Measurements from ENCODE around the gene ELAVL1.
A peak's percentile ranks its signal among the peaks of the same experiment; 100 is the strongest.
"Not testable (repeated sequence)": the region's sequence is repeated elsewhere in the genome, so short reads cannot be mapped to it uniquely, and the experiment has no call there.

ELAVL1 gene

DNA sequence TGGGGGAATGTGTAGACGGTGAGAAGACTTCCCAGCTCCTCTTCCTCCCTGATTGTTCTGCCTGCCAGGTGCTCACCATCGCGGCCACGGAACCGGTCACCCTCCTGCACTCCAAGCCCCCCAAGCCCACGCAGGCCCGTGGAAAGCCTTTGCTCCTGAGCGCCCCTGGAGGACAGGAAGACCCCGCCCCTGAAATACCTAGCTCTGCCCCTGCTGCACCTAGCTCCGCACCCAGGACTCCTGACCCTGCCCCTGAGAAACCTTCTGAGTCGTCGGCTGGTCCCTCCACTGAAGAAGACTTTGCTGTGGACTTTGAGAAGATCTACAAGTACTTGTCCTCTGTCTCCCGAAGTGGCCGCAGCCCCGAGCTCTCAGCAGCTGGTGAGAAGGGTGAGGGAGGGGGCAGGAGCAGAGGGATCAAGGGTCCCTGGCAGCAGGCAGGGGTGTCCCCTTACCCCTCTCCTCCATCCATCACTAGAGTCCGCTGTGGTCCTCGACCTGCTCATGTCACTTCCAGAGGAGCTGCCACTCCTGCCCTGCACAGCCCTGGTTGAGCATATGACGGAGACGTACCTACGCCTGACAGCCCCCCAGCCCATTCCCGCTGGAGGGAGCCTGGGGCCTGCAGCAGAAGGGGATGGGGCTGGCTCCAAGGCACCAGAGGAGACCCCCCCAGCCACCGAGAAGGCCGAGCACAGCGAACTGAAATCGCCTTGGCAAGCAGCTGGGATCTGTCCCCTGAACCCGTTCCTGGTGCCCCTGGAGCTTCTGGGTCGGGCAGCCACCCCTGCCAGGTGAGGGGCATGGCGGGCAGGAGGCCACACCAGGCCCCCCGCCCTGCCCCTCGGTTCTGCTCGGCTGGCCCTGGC, 83.2 kb downstream of the ELAVL1 start:
- DNase-seq (ENCODE audit: low spot score): no peak

DNA sequence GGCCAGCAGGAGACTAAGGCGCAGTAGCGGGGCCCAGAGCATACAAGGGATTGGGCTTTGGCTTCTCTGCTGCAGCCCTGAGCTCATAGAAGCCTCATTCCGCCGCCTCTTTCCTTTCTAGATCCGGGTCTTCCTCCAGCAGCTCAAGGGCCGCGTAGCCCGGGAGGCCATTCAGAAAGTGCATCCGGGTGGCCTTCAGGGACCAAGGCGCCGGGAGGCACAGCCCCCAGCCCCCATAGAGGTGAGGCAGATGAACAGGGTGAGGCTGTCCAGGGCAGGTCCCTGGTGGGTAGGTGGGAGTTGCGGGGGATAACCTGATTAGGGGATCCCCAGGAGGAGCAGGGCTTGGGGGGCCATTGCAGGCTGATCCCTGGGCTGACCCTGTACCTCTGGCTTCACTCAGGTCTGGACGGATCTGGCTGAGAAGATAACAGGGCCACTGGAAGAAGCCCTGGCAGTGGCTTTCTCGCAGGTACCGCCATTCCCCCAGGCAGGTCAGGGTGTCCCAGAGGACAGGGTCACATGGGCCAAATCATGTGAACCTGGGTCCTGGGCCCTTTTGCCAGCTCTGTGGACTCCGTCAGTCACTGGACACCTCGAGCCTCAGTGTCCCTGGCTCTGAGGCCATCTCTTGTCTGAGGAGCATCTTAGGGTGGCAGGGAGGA, 84.0 kb downstream of the ELAVL1 start:
- DNase-seq (ENCODE audit: low spot score): no peak

DNA sequence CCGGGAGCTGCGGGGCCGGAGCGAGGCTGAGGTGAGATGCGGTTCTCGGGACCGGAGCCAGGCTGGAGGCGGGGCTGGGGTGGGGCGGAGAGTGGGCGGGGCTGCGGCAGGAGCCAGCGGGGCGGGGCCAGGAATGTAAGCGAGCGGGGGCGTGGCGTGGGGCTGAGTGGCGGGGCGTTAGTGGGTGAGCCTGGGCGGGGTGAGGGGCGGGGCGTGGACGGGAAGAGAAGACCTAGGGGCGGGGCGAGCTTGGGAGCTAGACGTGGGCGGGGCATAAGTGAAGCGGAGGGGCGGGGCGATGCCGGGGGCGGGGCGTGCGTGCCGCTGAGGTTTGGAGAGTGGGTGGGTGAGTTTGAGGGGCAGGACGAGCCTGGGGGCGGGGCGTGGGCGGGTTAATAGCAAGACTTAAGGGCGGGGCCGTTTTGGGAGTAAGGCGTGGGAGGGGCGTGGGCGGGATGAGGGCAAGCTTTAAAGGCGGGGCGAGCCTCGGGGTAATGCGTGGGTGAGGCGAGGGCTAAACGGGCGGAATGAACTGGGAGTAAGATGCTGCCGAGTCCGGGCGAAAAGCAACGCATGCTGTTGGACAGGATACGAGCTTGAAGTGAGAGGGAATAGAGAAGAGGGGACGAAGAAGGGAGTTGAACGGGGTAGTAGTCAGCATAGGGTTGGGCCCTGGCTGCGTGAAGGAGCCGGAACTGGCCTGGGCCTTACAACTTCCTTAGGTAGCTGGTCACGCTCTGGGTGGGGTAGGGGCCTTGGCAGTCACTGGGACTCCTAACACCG, 84.7 kb downstream of the ELAVL1 start:
- DNase-seq (ENCODE audit: low spot score): peak; percentile 98

DNA sequence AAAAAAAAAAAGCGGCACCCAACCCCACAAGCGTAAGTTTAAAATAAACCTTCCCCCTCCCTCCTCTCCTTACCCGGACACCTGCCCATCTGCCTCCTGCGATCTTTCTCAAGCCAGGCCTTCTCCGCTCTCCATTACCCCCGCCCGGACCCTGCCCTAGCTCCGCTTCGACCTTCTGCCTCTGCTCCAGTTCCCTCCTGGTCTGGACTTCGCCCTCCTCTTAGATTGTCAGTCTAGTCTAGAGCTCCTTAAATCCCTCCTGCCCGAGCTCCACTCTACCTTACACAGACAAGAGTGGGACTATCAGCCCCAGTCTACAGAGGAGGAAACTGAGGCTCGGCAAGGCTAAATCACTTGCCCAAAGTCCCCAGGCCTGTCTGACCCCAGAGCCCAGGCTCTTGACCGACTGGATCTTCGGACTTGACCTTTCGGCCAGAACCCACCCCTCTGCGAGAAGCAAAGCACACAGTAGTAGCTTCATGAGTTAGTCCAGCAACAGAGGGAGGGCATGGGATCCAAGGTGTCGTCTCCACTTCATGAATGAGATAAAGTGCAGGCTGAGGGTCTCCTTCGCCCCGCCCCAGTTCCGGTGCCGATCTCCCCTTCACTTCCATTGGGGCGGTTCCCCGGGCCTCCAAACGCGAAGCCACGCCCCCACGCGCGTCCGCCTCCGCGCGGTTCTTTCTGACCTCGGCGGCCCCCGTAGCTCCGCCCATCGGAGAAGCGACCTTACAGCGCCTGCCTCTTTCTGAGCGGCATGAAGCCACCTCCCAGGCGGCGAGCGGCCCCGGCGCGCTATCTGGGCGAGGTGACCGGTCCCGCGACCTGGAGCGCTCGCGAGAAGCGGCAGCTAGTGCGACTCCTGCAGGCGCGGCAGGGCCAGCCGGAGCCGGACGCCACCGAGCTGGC, 85.6 kb downstream of the ELAVL1 start, which contains the start of gene SNAPC2:
SNAPC2 (plus strand) TSS at position 729 of the 909 bp plus-strand sequence; CDS start at position 758, 29 bp downstream.
- peak; percentile 93 for DNase-seq (ENCODE audit: low spot score)

DNA sequence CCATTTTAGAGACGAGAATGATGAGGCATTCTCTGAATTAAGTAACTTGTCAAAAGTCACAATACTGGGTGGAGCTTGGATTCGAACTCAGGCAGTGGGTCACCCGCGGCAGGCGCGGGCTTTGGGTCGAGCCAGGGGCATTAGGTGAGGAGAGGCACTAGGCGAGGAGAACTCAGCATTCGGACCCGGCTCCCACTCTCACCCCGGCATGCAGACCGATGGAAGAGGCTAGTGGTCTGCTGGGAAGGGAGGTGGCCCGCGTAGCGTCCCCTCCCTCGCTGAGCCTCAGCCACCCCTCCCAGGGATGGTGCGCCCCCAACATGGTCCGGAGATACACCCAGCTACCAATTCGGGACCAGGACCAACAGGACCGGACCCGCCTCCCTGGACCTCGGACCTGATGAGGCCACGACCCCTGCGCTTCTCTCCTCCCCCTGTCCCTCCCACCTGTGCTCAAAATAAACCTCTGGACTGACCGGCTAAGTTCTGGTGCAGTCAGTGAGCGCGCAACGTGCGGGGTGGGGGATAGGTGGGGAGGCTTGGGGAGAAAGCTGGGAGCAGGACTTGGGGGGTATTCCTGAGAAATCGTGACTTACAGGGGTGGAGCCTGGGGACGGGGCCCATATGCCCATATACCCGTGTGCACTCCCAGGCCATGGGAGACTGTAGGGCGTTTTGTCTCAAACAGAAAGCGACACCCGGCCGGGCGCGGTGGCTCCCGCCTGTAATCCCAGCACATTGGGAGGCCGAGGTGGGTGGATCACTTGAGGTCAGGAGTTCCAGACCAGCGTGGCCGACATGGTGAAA, 86.6 kb downstream of the ELAVL1 start:
- DNase-seq (ENCODE audit: low spot score): no peak

DNA sequence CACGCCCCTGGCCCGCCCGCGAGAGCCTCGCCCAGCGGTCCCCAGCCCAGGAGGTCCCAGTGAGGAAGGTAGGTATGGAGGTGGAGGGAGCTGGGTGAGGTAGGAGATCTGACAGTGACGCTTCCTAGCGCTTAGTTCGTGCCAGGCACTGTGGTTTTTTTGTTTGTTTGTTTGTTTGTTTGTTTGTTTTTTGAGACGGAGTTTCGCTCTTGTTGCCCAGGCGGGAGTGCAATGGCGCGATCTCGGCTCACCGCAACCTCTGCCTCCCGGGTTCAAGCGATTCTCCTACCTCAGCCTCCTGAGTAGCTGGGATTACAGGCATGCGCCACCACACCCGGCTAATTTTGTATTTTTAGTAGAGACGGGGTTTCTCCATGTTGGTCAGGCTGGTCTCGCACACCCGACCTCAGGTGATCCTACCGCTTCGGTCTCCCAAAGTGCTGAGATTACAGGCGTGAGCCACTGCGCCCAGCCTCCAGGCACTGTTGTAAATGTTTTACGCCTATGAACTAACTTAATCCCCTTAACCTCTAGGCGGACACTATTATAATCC, 87.3 kb downstream of the ELAVL1 start:
- not testable (repeated sequence) for DNase-seq (ENCODE audit: low spot score)

DNA sequence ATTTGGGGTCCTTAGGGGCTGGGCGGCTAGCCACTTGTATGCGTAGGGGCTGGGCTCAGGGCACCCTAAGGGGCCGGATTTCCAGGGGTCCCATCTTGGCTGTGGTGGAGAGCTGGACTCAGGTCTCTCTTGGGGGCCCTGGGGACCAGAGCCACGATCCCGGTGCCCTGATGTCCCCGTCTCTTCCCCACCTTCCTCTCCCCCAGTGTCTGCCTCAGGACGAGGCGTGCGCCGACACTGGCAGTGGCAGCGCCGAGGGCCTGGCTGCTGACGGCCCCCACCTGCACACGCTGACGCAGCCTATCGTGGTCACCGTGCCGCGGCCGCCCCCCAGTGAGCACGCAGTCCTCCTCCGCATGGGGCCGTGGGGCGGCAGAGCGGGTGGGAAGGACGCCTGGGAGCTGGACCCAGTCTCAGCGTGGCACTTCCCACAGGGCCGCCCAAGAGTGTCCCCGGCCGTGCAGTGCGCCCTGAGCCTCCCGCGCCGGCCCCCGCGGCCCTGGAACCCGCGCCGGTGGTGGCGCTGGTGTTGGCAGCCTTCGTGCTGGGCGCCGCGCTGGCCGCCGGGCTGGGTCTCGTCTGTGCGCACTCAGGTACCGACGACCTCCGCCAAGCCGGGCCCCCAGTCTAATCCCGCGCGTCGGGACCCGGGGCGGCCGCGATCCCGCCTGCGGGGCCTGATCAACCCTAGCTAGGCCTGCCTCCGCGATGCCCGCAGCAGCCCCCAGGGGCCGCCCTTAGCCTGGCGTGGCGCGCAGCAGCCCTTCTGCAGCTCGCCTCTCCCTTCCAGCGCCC, 88.0 kb downstream of the ELAVL1 start:
- DNase-seq (ENCODE audit: low spot score): peak; percentile 83

DNA sequence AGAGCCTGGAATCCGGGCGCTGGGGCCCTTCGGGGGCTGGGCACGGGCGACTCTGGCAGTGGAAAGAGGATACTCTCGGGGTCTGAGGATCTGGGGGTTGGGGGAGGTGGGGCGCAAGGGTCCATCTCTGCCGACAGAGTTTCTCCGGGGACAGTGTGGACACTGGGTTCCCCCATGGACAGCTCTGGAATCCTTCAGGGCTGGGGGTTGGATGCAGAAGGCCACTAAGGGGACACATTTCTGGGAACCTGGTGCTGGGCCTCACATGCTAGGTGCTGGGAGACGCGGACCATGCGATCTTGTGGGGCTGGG, 88.5 kb downstream of the ELAVL1 start:
- DNase-seq (ENCODE audit: low spot score): no peak

DNA sequence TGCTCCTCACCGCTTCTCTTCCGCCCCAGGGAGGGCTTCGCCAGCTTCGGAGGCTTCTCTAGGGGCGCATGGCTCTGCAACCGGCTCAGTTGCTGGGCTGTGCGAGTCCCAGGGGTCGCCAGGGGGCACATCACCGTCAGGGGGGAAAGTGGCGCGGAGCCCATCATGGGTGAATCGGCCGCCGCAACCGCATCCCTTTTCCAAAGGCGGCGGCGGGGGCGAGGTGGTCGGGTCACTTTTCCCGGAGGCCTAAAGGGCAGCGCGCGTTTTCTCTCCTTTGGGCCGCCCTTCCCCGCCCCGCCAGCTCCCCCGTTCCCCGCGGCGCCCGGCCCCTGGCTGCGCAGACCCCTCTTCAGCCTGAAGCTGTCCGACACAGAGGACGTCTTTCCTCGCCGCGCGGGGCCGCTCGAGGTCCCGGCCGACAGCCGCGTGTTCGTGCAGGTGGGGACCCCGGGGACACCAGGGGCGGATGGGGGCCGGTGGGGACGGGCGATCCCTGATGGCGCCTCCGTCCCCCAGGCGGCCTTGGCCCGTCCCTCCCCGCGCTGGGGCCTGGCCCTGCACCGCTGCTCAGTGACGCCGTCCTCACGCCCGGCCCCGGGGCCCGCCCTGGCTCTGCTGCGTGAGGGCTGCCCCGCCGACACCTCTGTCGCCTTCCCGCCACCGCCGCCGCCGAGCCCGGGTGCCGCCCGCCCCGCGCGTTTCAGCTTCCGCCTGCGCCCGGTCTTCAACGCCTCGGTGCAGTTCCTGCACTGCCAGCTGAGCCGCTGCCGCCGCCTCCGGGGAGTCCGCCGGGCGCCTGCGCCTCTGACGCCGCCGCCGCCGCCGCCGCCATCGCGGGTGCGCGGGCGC, 89.1 kb downstream of the ELAVL1 start:
- DNase-seq (ENCODE audit: low spot score): peak; percentile 63

DNA sequence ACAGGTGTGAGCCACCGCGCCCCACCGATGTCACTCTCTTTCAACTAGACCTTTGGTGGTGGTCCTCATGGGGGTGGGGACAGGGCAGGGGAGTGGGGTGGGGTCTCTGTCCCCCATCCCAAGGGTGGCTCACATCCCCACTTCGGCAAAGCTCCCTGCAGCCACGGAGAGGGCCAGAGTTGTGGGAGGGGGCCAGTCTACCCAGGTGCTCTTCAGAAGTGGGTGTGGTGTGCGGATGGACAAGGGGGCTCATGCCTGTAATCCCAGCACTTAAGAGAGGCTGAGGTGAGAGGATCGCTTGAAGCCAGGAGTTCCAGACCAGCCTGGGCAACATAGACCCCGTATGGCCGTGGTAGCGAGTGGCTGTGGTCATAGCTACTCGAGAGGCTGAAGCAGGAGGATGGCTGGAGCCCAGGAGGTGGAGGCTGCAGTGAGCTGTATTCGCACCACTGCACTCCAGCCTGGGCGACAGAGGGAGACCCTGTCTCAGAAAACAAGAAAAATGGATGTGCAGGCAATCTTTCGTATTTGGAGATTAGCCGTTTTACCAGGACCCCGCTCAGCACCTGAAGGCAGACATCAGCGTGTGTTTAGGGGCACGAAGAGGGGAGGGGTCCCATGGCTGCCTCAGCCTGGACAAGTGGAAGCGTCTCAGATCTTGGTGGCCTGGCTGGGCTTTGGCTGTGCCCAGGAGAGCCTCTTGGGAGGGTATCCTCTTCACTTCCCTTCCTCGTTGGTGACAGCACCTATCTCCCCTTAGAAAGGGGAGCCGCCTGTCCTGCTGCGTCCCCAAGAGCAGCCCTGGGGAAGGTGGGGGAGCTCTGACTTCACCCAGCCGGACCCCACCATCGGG, 90.0 kb downstream of the ELAVL1 start:
- DNase-seq (ENCODE audit: low spot score): no peak

DNA sequence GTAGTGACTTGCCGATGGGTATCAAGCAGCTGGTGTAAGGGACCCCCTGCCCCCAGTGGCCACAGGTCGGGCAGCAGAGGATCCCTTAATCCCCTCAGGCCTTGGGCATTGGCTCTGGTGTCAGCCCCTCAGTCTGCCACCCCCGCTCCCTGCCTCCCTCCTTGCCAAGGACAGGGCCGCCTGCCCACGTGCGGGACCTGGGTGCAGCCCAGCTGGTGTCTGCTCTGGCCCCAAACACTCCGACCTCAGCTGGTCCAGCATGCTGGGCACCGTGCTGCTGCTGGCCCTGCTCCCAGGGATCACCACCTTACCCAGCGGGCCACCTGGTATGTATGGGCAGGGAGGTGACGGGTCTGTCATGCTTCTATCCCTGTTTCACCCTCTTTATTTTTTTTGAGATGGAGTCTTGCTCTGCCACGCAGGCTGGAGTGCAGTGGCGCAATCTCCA, 90.8 kb downstream of the ELAVL1 start, which contains the start of gene TGFBR3L:
TGFBR3L (plus strand) TSS at position 233 of the 448 bp plus-strand sequence.
- DNase-seq (ENCODE audit: low spot score): no peak

DNA sequence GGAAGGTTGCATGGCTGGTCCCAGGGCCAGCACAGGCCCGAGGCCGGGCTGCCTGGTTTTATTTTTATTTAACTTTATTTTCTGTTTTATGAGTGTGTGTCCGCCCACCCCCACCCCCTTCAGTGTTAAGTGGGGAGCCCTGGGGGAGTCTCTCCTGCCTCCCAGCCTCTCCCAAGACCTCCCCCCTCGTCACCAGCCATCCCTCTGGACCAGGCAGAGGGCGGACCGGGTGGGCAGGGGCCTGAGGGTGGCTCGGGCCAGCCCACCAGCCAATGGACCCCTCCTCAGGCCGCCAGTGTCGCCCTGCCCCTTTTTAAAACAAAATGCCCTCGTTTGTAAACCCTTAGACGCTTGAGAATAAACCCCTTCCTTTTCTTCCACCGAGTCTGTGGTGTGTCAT, 91.3 kb downstream of the ELAVL1 start:
- DNase-seq (ENCODE audit: low spot score): no peak

DNA sequence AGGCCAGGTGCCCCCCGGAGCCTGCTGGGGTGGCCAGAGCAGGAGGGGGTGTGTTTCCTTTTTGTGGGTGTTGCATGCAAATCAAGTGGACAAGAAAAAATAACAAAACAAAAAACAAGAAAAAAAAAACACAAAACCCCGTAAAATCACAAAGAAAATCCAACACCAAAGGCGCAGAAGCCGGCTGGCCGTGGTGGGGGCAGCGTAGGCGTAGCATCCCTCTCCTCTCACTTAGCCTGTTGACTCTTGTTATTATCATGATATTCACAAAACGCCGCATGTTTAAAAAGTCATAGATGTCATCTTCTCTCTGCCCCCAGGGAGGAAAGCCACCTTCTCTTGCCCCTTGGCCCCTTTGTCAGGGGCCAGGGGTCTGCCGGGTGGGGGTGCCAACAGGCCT, 91.8 kb downstream of the ELAVL1 start:
- DNase-seq (ENCODE audit: low spot score): no peak

DNA sequence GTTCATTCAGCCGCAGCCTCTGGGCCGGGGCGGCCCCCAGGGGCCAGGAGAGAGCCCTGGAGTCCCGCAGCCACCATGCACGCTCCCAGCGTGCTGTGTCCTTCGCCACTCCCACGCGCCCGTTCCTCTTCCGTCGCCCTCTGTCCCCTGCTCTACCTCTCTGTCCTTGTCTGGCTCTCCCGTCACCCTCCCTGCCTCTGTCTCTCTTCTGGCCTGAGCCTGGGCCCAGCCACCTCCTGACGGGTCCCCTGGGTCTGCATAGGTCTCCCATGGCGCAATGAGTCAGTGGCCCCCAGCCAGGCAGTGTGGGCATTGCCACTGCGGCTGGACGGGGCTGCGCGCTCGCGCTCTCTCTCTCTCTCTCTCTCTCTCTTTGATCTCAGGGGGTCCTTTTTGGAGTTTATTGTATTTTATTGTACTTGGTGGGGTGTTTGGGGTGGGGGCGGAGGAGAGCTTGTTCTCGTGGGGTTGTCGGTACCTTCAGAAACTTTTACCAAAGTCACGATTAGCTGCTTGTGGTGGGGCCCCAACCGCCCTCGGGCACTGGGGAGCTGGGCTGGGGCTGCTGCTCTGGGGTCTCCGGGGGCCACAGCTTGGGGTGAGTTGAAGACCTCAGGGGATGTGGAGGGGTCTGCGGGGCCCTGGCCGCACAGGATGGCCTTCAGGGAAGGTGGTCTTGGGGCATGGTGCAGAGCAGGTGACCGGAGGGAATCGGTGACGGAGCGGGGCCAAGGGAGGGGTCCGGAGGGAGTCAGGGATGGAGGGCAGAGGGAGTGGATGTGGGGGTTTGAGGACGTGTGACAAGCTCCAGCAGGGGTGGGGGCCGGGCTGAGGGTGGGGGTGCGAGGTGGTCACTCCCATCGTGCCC, 92.5 kb downstream of the ELAVL1 start:
- DNase-seq (ENCODE audit: low spot score): no peak

DNA sequence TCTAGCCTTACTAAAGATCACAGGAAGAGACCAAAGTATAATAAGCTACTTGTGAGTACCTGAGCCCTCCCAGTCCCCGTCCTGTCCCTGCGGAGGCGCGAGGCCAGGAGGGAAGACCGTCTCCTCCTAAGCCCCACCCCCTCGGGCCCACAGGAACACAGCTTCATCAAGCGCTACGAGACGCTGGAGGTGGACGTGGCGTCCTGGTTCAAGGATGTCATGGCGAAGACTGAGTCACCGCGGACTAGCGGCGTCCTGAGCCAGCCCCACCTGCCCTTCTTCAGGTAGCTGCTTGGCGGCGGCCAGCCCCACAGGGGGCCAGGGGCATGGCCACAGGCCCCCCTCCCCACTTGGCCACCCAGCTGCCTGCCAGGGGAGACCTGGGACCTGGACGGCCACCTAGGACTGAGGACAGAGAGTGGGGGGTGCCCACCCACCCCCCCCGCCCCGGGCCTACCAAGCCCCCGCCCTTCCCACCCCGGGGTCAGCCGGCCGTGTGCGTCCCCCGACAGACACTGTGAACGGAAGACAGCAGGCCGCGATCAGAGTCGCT, 93.2 kb downstream of the ELAVL1 start:
- no peak for DNase-seq (ENCODE audit: low spot score)

DNA sequence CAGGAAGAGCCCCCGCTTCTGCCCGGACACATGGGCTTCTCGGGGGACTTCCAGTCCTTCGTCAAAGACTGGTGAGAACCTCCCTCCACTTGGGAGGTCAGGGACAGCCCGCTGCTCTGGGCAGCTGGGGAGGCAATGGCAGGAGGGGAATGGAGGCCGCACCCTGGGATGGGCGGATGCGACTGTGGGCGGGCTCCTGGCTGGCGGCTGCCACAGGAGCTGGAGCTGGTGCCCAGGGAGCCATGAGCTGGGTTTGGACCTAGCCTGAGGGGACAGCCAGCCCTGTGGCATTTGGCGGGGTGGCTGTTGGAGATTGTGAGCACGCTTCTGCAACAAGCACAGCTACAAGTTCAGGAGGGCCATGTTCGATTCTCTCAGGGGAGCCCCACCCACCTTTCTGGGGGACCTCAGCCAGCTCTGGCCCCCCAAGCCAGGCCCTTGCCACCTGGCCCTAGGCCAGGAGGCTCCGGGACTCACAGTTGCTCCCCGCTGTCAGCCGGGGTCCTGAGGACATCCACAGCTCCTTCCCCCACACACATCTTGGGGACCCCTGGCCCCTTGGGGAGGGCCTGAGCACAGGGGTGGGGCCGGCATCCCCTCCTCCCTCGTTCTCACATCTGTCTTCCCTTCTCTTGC, 93.8 kb downstream of the ELAVL1 start:
- DNase-seq (ENCODE audit: low spot score): no peak
